Fibroblast of the aortic adventitia (primary cell): ENCODE data around the gene TUBGCP6. TPM values are rescaled to one million over a fixed set of nuclear protein-coding genes. Genes with fewer than 3 reads are reported as not detected.
A peak's percentile ranks its signal among the peaks of the same experiment; 100 is the strongest.

Source experiments
- DNase-seq: peaks from one replicate; pipeline ENCODE4 v3.0.0-alpha.2; 2010; ENCODE audit warnings: low read depth
- H3K4me3 ChIP-seq: 2 replicates; pipeline ENCODE4 v1.5.1; 2011; ENCODE audit warnings: low read depth, mild to moderate bottlenecking, control low read depth, low read length, moderate library complexity
- CTCF ChIP-seq: IDR thresholded peaks from 2 replicates; pipeline ENCODE4 v1.5.1; 2011; ENCODE audit warnings: mild to moderate bottlenecking, low read length, control low read depth, inconsistent platforms; ENCODE audit not compliant: insufficient read depth
- total RNA-seq: library from RNA; depleted of rRNA; stranded (reverse); fragments of >200 nt; gene quantifications from 2 replicates; pipeline ENCODE4 v1.2.3, GENCODE V29; 2012; ENCODE audit warnings: low replicate concordance

TUBGCP6 gene
- total RNA-seq, 1 donor, result 23.6 TPM

- H3K4me3 ChIP-seq, result no peak overlapping the region
- DNase-seq, result no peak
- no peak for TF ChIP-seq CTCF
Measured at GRCh38 chr22:50262973-50263617, 18.3 kb upstream of the TUBGCP6 start.

GRCh38 chr22:50262460-50262911, 17.7 kb upstream of the TUBGCP6 start:
- no peak overlapping the region for H3K4me3 ChIP-seq
- no peak for TF ChIP-seq CTCF
- DNase-seq, result no peak

GRCh38 chr22:50261615-50262459, 17.0 kb upstream of the TUBGCP6 start, which contains the start of gene MAPK12:
TSS of gene MAPK12 (minus strand) at chr22:50261683. CDS start at chr22:50261509, 174 bp downstream.
- no peak for DNase-seq
- H3K4me3 ChIP-seq, result peak within 1 kb of the TSS; percentile 76

GRCh38 chr22:50260801-50261614, 16.2 kb upstream of the TUBGCP6 start:
- DNase-seq, result peak; percentile 57
- peak overlapping the region; percentile 76 for H3K4me3 ChIP-seq
- TF ChIP-seq CTCF, result no peak

More at GRCh38 chr22:50261615-50262459, 17.0 kb upstream of the TUBGCP6 start, which contains the start of gene MAPK12:
- no peak for TF ChIP-seq CTCF

- peak overlapping the region; percentile 76 for H3K4me3 ChIP-seq
- DNase-seq, result no peak
- no peak for TF ChIP-seq CTCF
Measured at GRCh38 chr22:50260434-50260800, 15.6 kb upstream of the TUBGCP6 start.

- no peak for TF ChIP-seq CTCF
- H3K4me3 ChIP-seq, result no peak overlapping the region
- DNase-seq, result no peak
Measured at GRCh38 chr22:50259302-50259701, 14.5 kb upstream of the TUBGCP6 start.
